Common myeloid progenitor, CD34-positive (primary cell): ENCODE data around the gene MAPKAPK5. TPM values are rescaled to one million over a fixed set of nuclear protein-coding genes. Genes with fewer than 3 reads are reported as not detected.

Source experiments
- CTCF ChIA-PET: fragments of 350-600 bp; sonication (Branson Sonifier 250); formaldehyde crosslinking; loops from one replicate; lab custom pipeline; 2021; ENCODE audit warnings: antibody characterized with exemption; lab: Charles Lee
- POLR2A ChIA-PET: fragments of 350-600 bp; sonication (Branson Sonifier 250); formaldehyde crosslinking; loops from one replicate; lab custom pipeline; 2021; ENCODE audit warnings: antibody characterized with exemption; lab: Charles Lee
- DNase-seq, 3 donors: peaks; one replicate each; pipeline versions ENCODE4 v3.0.0 to v3.0.0-alpha.2; 2013
- H3K27ac ChIP-seq, 2 experiments: 1 replicate in 1 of 2; 2 replicates in 1 of 2; pipeline ENCODE4 v1.7.0; 2013; ENCODE audit warnings: inconsistent platforms in 2 of 2, low read length in 2 of 2, mild to moderate bottlenecking in 2 of 2, low read depth in 1 of 2, moderate library complexity in 1 of 2; ENCODE audit not compliant: severe bottlenecking in 2 of 2, insufficient read depth in 1 of 2, poor library complexity in 1 of 2
- H3K27me3 ChIP-seq, 5 experiments: replicated peaks in 2 of 5; 1 replicate in 3 of 5; 2 replicates in 2 of 5; pipeline versions ENCODE4 v1.6.1 to v1.7.0; 2013; ENCODE audit warnings: low read length in 4 of 5, mild to moderate bottlenecking in 2 of 5, moderate library complexity in 2 of 5, inconsistent platforms in 1 of 5; ENCODE audit not compliant: insufficient read depth in 5 of 5, control insufficient read depth in 4 of 5
- H3K36me3 ChIP-seq, 4 experiments: 1 replicate in 2 of 4; 2 replicates in 2 of 4; pipeline versions ENCODE4 v1.6.1 to v1.7.0; 2013; ENCODE audit warnings: low read length in 3 of 4, control low read depth in 1 of 4, mild to moderate bottlenecking in 1 of 4; ENCODE audit not compliant: control insufficient read depth in 4 of 4, insufficient read depth in 4 of 4
- H3K4me1 ChIP-seq, 4 experiments: 1 replicate in 3 of 4; 2 replicates in 1 of 4; pipeline versions ENCODE4 v1.6.1 to v1.7.1; 2013; ENCODE audit warnings: low read length in 3 of 4, mild to moderate bottlenecking in 3 of 4, control low read depth in 1 of 4, inconsistent platforms in 1 of 4, moderate library complexity in 1 of 4; ENCODE audit not compliant: control insufficient read depth in 4 of 4, insufficient read depth in 4 of 4; ENCODE audit errors: control extremely low read depth in 1 of 4
- H3K4me3 ChIP-seq, 7 experiments: 1 replicate in 4 of 7; 2 replicates in 3 of 7; pipeline versions ENCODE4 v1.5.1 to v1.7.0; 2013; ENCODE audit warnings: mild to moderate bottlenecking in 7 of 7, low read length in 6 of 7, moderate library complexity in 6 of 7, inconsistent platforms in 2 of 7, low read depth in 2 of 7, control low read depth in 1 of 7; ENCODE audit not compliant: insufficient read depth in 4 of 7, control insufficient read depth in 1 of 7; ENCODE audit errors: extremely low read depth in 1 of 7
- H3K9me3 ChIP-seq, 5 experiments: 1 replicate in 4 of 5; 2 replicates in 1 of 5; pipeline versions ENCODE4 v1.6.1 to v1.7.1; 2013; ENCODE audit warnings: low read length in 4 of 5, mild to moderate bottlenecking in 2 of 5, inconsistent platforms in 1 of 5, low read depth in 1 of 5, moderate library complexity in 1 of 5; ENCODE audit not compliant: control insufficient read depth in 4 of 5, insufficient read depth in 2 of 5; ENCODE audit errors: control extremely low read depth in 1 of 5
- WGBS: methylation state at CpG from one replicate; pipeline ENCODE4 v1.1.5; 2013; ENCODE audit not compliant: insufficient coverage; 5-methylcytosine and 5-hydroxymethylcytosine counted together
- polyA plus RNA-seq: library from polyadenylated mRNA; unstranded; fragments of 120-200 nt; gene quantifications from one replicate; pipeline ENCODE4 v1.2.1, GENCODE V29; 2013

Gene MAPKAPK5, protein sequence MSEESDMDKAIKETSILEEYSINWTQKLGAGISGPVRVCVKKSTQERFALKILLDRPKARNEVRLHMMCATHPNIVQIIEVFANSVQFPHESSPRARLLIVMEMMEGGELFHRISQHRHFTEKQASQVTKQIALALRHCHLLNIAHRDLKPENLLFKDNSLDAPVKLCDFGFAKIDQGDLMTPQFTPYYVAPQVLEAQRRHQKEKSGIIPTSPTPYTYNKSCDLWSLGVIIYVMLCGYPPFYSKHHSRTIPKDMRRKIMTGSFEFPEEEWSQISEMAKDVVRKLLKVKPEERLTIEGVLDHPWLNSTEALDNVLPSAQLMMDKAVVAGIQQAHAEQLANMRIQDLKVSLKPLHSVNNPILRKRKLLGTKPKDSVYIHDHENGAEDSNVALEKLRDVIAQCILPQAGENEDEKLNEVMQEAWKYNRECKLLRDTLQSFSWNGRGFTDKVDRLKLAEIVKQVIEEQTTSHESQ
- polyA plus RNA-seq: 43.9 TPM

DNA sequence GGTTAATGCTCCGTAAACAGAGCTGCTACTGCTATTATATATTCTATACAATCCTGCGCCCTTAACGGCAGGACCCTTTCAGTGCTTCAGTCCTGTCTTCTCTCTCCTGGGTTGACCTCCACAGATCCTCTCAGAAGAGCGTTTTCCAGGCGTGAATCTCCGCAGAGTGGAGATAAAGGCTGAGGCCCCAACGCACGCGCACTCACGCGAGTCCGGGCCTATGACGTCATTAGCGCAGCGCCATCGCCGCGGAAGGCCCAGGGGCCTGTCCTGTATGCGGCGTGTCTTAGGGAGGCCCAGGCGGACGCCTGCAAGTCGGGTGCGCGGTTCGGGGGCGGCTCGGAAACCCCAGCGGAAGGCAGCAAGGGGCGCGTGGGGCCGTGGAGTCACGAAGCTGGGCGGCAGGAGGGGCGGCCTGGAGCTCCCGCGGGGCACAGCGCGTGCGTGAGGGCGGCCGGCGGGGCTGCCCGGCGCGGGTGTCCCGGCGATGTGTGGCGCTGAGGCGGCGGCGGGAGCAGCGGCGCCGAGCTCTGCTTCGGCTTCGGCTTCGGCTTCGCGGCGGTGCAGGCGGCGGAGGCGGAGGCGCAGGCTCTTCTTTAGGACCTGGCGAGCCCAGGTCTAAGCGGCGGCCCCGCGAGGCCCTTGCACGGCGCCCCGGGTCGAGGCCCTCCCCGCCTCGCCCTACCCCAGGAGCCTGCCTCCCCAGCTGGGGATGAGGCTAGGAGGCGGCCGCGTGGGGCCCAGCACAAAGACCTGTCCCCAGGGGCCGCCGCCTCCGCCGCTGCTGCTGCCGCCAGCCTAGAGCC lies at the start of gene MAPKAPK5:
MAPKAPK5 (plus strand) TSS at position 479 of the 806 bp plus-strand sequence. CDS start 506 bp downstream, outside the sequence.
- Histone ChIP-seq H3K36me3 (peaks cover 0 to 23% (median 12%) of the 10 kb centered on the region in 4 experiments), H3K27ac (peak within 1 kb of the TSS; percentile 84 to 97), H3K4me1 (peaks cover 11 to 38% (median 27%) of the 10 kb centered on the region in 4 experiments), H3K27me3 (no peaks in the 10 kb centered on the region), H3K4me3 (peak within 1 kb of the TSS; percentile 80 to 100 (median 88)), H3K9me3 (no peaks in the 10 kb centered on the region)
- under 1% methylated on average over 76 of the region's 84 CpGs for WGBS
- ChIA-PET CTCF (interaction anchor here (0.6 to 2.7 kb wide), 4 partner anchors 9 to 174 kb away, joined by 3 to 7 read pairs (median 3); no protein-coding TSS in a partner anchor), POLR2A (interaction anchor here (0.5 to 0.8 kb wide), 3 partner anchors 83 to 1686 kb away, joined by 3 to 4 read pairs (median 4); no protein-coding TSS in a partner anchor)
- peak; percentile 96 to 97 (median 97) for DNase-seq

DNA sequence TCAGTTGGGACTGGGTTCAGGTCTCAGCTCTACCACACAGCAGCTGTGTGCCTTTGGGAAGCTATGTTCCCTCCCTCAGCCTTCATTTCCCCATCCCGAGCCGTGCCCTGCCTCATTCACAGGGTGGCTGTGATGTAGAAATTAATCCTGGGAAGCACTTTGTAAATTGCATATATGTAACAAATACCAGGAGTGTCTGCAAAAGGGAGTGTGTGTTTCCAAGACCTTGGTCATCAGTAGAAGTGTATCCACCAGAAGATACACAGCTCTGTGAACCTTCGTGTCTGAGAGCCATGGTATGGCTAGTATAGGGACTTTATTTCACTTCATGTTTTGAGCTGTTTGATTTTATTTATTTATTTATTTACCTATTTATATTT lies 49.2 kb upstream of the MAPKAPK5 start:
- ChIA-PET CTCF (interaction anchor here (1.1 to 1.7 kb wide), 2 partner anchors 17 to 36 kb away, joined by 3 to 6 read pairs; no protein-coding TSS in a partner anchor), POLR2A (no interaction called here)
- no peak overlapping the region for H3K27ac ChIP-seq
- peaks cover 19 to 68% (median 35%) of the 10 kb centered on the region in 4 experiments for H3K36me3 ChIP-seq
- no peaks in the 10 kb centered on the region for H3K9me3 ChIP-seq
- no peaks in the 10 kb centered on the region for H3K27me3 ChIP-seq
- no peaks in the 10 kb centered on the region for H3K4me1 ChIP-seq
- no peak for DNase-seq
- no CpG with 5 or more reads among the region's 3 CpGs for WGBS
- H3K4me3 ChIP-seq: no peak overlapping the region

DNA sequence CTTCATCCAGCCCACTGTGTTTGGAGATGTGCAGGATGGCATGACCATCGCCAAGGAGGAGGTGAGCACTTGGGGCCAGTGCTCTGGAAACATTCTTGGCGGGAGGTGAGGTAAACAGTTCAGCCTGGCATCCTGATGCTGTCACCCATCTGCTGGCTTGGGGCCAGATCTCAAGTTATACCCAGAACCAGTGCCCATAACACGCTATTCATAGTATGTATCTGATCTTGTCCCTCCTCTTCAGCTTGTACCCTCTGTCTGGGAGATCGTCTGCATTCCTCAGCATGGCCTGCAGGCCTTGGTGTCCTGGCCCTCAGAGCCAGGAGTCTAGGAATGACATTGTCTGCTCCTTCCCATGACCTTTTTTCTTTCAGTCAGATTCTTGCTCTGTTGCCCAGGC lies 43.8 kb upstream of the MAPKAPK5 start:
- CTCF ChIA-PET: interaction anchor here (0.9 kb wide), 1 partner anchor 9 kb away, joined by 3 read pairs; no protein-coding TSS in a partner anchor
- 100% methylated on average over 2 of the region's 4 CpGs for WGBS
- Histone ChIP-seq H3K4me3 (no peak overlapping the region), H3K27me3 (no peaks in the 10 kb centered on the region), H3K4me1 (no peaks in the 10 kb centered on the region), H3K9me3 (no peaks in the 10 kb centered on the region), H3K36me3 (peaks cover 13 to 50% (median 28%) of the 10 kb centered on the region in 4 experiments), H3K27ac (no peak overlapping the region)
- DNase-seq: no peak
- POLR2A ChIA-PET: no interaction called here

DNA sequence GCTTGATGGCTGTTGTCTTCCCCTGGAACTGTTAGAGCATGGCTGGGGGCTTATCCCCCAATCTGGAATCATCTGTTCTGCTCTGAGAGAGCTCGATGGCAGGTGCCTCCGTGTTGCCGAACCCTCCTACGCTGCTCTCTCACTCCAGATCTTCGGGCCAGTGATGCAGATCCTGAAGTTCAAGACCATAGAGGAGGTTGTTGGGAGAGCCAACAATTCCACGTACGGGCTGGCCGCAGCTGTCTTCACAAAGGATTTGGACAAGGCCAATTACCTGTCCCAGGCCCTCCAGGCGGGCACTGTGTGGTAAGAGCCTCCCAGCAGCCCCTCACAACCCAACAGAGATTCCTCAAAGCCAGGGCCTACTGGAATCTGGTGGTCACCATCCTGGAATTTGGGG lies 42.3 kb upstream of the MAPKAPK5 start:
- ChIA-PET POLR2A (no interaction called here), CTCF (interaction anchor here (1.1 to 4.0 kb wide), 3 partner anchors 13 to 29 kb away, joined by 3 to 17 read pairs (median 3); no protein-coding TSS in a partner anchor)

DNA sequence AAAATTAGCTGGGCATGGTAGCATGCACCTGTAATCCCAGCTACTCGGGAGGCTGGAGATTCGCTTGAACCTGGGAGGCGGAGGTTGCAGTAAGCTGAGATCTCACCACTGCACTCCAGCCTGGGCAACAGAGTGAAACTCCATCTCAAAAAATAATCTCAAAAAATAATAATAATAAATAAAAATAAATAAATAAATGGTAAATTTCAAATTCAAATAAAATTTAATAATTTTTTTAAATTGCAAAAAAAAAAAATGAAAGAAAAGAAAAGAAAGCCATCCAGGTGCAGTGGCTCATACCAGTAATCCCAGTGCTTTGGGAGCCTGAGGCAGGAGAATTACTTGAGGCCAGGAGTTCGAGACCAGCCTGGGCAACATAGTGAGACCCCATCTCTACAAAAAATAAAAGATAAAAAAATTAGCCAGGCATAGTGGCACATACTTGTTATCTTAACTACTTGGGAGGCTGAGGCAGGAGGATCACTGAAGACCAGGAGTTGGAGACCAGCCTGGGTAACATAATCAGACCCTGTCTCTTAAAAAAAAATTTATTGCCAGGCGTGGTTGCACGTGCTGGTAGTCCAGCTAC lies 38.9 kb upstream of the MAPKAPK5 start:
- no peaks in the 10 kb centered on the region for H3K4me1 ChIP-seq
- CTCF ChIA-PET: no interaction called here
- no peak for DNase-seq
- H3K9me3 ChIP-seq: no peaks in the 10 kb centered on the region
- no peak overlapping the region for H3K27ac ChIP-seq
- peaks cover 9 to 53% (median 32%) of the 10 kb centered on the region in 4 experiments for H3K36me3 ChIP-seq
- 90% methylated on average over 3 of the region's 6 CpGs for WGBS
- H3K4me3 ChIP-seq: no peak overlapping the region
- no peaks in the 10 kb centered on the region for H3K27me3 ChIP-seq
- POLR2A ChIA-PET: no interaction called here

More for the DNA sequence above, 42.3 kb upstream of the MAPKAPK5 start:
- Histone ChIP-seq H3K27me3 (no peaks in the 10 kb centered on the region), H3K9me3 (no peaks in the 10 kb centered on the region), H3K27ac (no peak overlapping the region), H3K36me3 (peaks cover 11 to 48% (median 32%) of the 10 kb centered on the region in 4 experiments), H3K4me3 (no peak overlapping the region), H3K4me1 (no peaks in the 10 kb centered on the region)
- 99% methylated on average over 8 of the region's 9 CpGs for WGBS
- no peak for DNase-seq

DNA sequence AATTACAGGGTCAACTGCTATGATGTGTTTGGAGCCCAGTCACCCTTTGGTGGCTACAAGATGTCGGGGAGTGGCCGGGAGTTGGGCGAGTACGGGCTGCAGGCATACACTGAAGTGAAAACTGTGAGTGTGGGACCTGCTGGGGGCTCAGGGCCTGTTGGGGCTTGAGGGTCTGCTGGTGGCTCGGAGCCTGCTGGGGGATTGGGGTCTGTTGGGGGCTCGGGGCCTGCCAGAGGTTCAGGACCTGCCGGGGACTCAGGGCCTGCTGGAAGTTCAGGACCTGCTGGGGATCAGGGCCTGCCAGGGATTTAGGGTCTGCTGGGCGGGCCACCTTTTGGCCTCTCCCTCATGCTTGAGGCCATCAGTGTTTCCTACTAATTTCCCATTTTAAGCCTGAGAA lies 38.2 kb upstream of the MAPKAPK5 start:
- POLR2A ChIA-PET: no interaction called here
- Histone ChIP-seq H3K27ac (no peak overlapping the region), H3K9me3 (no peaks in the 10 kb centered on the region), H3K27me3 (no peaks in the 10 kb centered on the region), H3K4me1 (no peaks in the 10 kb centered on the region), H3K36me3 (peaks cover 8 to 54% (median 30%) of the 10 kb centered on the region in 4 experiments), H3K4me3 (no peak overlapping the region)
- no peak for DNase-seq
- WGBS: 100% methylated on average over 3 of the region's 8 CpGs
- CTCF ChIA-PET: interaction anchor here (1.2 kb wide), 1 partner anchor 46 kb away, joined by 3 read pairs; no protein-coding TSS in a partner anchor
